GM12874 (cell line): Measurements from ENCODE around the gene CA12.

Experiments
- CTCF ChIP-seq: IDR thresholded peaks from 2 replicates; pipeline ENCODE4 v1.5.1; 2011; ENCODE audit warnings: low read depth, mild to moderate bottlenecking, control low read depth, low read length, moderate library complexity; ENCODE audit not compliant: insufficient read depth

CA12 gene

GRCh38 chr15:63358241-63359029, 23.2 kb downstream of the CA12 start:
- TF ChIP-seq CTCF, result no peak

GRCh38 chr15:63357731-63358130, 23.9 kb downstream of the CA12 start:
- TF ChIP-seq CTCF, result no peak

- TF ChIP-seq CTCF, result no peak
Observed at GRCh38 chr15:63357061-63357460, 24.6 kb downstream of the CA12 start.

DNA sequence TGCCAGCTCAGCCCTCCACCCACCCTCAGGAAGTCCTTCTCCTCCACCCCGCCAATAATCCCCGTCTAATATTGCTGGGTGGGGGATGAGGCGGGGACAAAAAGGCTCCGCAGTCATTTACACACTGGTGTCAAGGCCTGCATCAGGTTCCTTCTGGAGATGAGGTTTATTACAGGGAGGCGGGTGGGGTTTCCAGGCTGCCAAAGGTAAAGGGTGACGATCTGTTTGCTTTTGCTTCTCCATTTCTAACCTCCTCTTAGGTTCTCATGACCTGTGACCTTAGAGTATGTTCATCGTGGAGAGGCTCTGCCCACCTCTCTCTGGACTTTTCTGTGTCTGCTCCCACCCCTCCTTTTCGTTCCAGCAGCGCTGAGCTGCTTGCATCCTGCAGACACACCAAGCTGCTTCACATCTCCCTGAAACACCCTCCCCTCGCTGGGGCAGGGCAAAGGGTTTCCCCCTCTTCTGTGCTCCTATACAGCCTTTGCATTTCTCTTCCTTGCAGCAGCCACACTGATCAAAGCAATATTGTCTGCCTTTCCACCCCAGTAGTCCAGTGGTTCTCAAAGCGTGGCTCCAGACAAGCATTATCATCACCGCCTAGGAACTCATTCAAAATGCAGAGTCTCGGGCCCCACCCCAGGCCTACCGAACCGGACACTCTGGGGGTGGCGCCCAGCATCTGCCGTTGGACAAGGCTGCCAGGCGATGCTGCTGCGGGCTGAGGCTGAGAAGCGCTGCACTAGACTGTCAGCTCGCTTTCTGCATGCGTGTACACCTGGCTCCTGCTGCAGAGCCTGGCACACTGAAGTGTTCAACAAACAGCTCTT, 26.6 kb downstream of the CA12 start:
- no peak for TF ChIP-seq CTCF

DNA sequence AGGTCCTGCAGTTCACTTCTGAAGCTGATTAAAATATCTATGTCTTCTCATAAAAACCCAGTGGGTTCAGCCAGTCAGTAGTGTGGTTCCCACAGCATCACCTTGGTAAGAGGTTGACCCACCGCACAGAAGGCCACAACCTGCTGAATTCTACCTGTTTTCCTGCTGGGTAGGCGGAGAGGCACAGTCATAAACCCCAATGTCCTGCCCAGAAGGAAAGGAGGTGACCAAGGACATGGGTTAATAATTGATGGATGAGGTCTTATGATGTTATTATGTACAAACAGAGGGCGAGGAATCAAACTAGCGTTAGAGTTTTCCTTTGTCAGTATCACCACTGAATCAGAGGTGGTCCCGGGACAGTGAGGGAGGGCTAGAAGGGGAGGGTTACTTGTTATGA, 27.8 kb downstream of the CA12 start:
- no peak for TF ChIP-seq CTCF

DNA sequence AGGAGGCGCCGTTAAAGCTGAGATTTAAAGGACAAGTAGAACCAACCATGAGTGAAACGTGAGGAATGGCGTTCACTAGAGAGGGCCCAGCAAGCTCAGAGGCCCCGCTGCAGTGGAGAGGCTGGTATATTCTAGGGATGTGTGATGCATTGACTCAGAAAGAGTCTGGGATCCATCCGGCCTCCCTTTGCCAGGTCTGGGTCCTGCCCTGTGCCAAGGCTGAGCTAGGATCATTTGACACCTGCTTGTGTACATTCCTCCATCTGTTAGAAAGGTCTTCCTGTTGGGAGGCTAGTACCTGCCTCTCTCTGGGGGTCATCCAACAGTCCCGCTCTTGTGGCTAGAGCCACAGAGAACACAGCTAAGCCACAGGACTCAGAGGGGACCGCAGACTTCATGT, 28.4 kb downstream of the CA12 start:
- TF ChIP-seq CTCF, result no peak

DNA sequence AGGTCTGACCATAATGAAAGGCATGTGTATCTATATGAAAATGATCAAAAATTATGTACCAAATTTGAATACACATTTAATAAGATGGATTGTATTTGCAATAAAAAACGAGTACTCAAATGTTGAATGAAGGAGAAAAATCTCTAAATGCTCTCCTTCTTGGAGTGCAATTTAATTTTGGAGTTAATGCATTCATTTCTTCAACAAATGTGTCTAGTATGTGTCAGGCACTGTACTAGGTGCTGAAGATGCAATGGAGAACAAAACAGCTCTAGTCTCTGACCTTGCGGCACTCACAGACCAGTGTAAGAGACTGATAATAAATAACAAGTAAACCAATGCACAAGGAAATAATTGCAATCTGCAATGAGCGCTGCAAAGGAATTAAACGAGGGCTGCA, 28.8 kb downstream of the CA12 start:
- no peak for TF ChIP-seq CTCF
